Measurements from ENCODE around the gene NR1H4. TPM values are rescaled to one million over a fixed set of nuclear protein-coding genes. Genes with fewer than 3 reads are reported as not detected.

NR1H4 gene
- total and polyA plus RNA-seq, 2 of the 13 experiments (the other 11 are each of a cell fraction or from before 2014, with no cell fraction given) = 27.3 to 114 TPM

DNA sequence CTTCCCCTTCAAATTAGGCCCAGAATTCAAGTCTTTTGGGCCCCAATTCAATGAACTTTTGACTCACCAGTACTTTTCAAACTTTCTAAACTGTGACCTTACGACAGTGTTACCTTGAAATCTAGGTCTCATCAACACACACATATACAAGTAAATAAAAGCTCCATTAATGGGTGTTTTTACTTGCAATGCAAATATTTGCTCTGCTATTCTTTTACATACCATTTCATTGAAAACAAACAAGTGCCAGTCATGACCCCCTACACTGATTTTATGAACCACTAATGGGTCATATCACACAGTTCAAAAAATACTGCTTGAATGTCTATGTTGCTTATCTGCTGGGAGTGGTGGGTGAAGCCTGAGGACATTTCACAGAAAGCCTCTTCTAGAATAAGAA is 9.1 kb upstream of the NR1H4 start (continued):
- TF ChIP-seq ZNF629 (CRISPR knock-in tag; conservative IDR thresholded peaks at IDR 0.05) (no peak), UBTF (CRISPR knock-in tag; IDR thresholded peaks at IDR 0.05) (no peak), CHCHD3 (CRISPR knock-in tag; IDR thresholded peaks at IDR 0.05) (no peak), ZNF776 (CRISPR knock-in tag; IDR thresholded peaks at IDR 0.05) (no peak), ZNF891 (CRISPR knock-in tag; IDR thresholded peaks at IDR 0.05) (no peak), SALL2 (CRISPR knock-in tag; IDR thresholded peaks at IDR 0.05) (no peak), IRX3 (CRISPR knock-in tag; IDR thresholded peaks at IDR 0.05; ENCODE audit: borderline replicate concordance, low read depth) (no peak), CBX5 (CRISPR knock-in tag; IDR thresholded peaks at IDR 0.05; ENCODE audit: borderline replicate concordance) (no peak), AKNA (CRISPR knock-in tag; IDR thresholded peaks at IDR 0.05; ENCODE audit: borderline replicate concordance) (no peak), NCOR1 (IDR thresholded peaks at IDR 0.05; ENCODE audit: borderline replicate concordance, low read length) (0 out of 2 replicates have a peak, but pooled peaks have one; percentile 53), ZZZ3 (CRISPR knock-in tag; IDR thresholded peaks at IDR 0.05; ENCODE audit: borderline replicate concordance) (no peak), MEIS1 (CRISPR knock-in tag; IDR thresholded peaks at IDR 0.05; ENCODE audit: borderline replicate concordance) (no peak), HOXA3 (CRISPR knock-in tag; IDR thresholded peaks at IDR 0.05) (no peak), ZNF790 (CRISPR knock-in tag; IDR thresholded peaks at IDR 0.05; ENCODE audit: borderline replicate concordance) (no peak), YY1 (IDR thresholded peaks at IDR 0.05; ENCODE audit: insufficient read depth, insufficient replicate concordance, low read depth, low read length) (no peak)
- TF ChIP-seq, protein P1, sequence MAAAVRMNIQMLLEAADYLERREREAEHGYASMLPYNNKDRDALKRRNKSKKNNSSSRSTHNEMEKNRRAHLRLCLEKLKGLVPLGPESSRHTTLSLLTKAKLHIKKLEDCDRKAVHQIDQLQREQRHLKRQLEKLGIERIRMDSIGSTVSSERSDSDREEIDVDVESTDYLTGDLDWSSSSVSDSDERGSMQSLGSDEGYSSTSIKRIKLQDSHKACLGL (CRISPR knock-in tag; IDR thresholded peaks at IDR 0.05) = no peak
- TF ChIP-seq, protein P2, sequence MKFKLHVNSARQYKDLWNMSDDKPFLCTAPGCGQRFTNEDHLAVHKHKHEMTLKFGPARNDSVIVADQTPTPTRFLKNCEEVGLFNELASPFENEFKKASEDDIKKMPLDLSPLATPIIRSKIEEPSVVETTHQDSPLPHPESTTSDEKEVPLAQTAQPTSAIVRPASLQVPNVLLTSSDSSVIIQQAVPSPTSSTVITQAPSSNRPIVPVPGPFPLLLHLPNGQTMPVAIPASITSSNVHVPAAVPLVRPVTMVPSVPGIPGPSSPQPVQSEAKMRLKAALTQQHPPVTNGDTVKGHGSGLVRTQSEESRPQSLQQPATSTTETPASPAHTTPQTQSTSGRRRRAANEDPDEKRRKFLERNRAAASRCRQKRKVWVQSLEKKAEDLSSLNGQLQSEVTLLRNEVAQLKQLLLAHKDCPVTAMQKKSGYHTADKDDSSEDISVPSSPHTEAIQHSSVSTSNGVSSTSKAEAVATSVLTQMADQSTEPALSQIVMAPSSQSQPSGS (CRISPR knock-in tag; IDR thresholded peaks at IDR 0.05) = 0 out of 2 replicates have a peak, but pooled peaks have one; percentile 33
- TF ChIP-seq, protein P3, sequence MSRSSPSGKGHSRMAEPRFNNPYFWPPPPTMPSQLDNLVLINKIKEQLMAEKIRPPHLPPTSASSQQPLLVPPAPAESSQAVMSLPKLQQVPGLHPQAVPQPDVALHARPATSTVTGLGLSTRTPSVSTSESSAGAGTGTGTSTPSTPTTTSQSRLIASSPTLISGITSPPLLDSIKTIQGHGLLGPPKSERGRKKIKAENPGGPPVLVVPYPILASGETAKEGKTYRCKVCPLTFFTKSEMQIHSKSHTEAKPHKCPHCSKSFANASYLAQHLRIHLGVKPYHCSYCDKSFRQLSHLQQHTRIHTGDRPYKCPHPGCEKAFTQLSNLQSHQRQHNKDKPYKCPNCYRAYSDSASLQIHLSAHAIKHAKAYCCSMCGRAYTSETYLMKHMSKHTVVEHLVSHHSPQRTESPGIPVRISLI (CRISPR knock-in tag; IDR thresholded peaks at IDR 0.05; ENCODE audit: borderline replicate concordance) = no peak
- TF ChIP-seq, protein P4, sequence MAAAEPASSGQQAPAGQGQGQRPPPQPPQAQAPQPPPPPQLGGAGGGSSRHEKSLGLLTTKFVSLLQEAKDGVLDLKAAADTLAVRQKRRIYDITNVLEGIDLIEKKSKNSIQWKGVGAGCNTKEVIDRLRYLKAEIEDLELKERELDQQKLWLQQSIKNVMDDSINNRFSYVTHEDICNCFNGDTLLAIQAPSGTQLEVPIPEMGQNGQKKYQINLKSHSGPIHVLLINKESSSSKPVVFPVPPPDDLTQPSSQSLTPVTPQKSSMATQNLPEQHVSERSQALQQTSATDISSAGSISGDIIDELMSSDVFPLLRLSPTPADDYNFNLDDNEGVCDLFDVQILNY (CRISPR knock-in tag; conservative IDR thresholded peaks at IDR 0.05) = no peak
